MCF 10A (cell line): ENCODE measurements around the gene PBX3. TPM values are rescaled to one million over a fixed set of nuclear protein-coding genes. Genes with fewer than 3 reads are reported as not detected.

ENCODE experiments used
- BruUV-seq: library from RNA; stranded (reverse); fragments of 400-500 nt; replicated peaks from 2 replicates; lab custom pipeline; 2021; lab: Mats Ljungman, UMichigan
- CTCF ChIA-PET: fragments of 300-600 bp; sonication (Branson Sonifier 250); formaldehyde crosslinking; extraction: SDS; loops from one replicate; lab custom pipeline; 2021; ENCODE audit warnings: antibody characterized with exemption, inconsistent platforms; lab: Yijun Ruan, JAX
- POLR2A ChIA-PET: fragments of 300-600, 350-650 bp; sonication (Branson Sonifier 250); formaldehyde crosslinking; extraction: SDS; loops from one replicate; lab custom pipeline; 2020; ENCODE audit warnings: antibody characterized with exemption, inconsistent platforms; lab: Yijun Ruan, JAX
- DNase-seq: peaks from one replicate; pipeline ENCODE4 v3.0.0-alpha.2; 2018; ENCODE audit not compliant: unreplicated experiment
- H3K27ac Mint-ChIP-seq: one replicate; pipeline ENCODE4 v1.8.0; 2022; ENCODE audit warnings: mild to moderate bottlenecking, low read depth, mixed read lengths; ENCODE audit not compliant: unreplicated experiment
- H3K27me3 Mint-ChIP-seq: one replicate; pipeline ENCODE4 v1.8.0; 2022; ENCODE audit warnings: mixed read lengths; ENCODE audit not compliant: insufficient read depth, unreplicated experiment
- H3K36me3 Mint-ChIP-seq: one replicate; pipeline ENCODE4 v1.8.0; 2022; ENCODE audit warnings: mild to moderate bottlenecking, moderate library complexity, mixed read lengths; ENCODE audit not compliant: insufficient read depth, unreplicated experiment
- H3K4me1 Mint-ChIP-seq: one replicate; pipeline ENCODE4 v1.8.0; 2022; ENCODE audit warnings: mixed read lengths; ENCODE audit not compliant: insufficient read depth, unreplicated experiment
- H3K4me3 Mint-ChIP-seq: one replicate; pipeline ENCODE4 v1.8.0; 2022; ENCODE audit warnings: mild to moderate bottlenecking, moderate library complexity, mixed read lengths; ENCODE audit not compliant: unreplicated experiment
- H3K9me3 Mint-ChIP-seq: one replicate; pipeline ENCODE4 v1.8.0; 2022; ENCODE audit warnings: mixed read lengths; ENCODE audit not compliant: unreplicated experiment
- intact Hi-C: fragments of 100-400 bp; cut with micrococcal nuclease; formaldehyde crosslinking; loops from 2 replicates; pipeline ENCODE4 v1.14.1; 2022
- total RNA-seq: library from RNA; stranded (reverse); gene quantifications from 2 replicates; pipeline ENCODE4 v1.2.3, GENCODE V29; 2022
- TF ChIP-seq, protein P1 (sequence below): fragments of 200-600 bp; IDR thresholded peaks from one replicate; pipeline ENCODE4 v1.8.0; 2022; ENCODE audit warnings: antibody characterized with exemption, mild to moderate bottlenecking; ENCODE audit not compliant: unreplicated experiment

PBX3 gene
- total RNA-seq, 1 experiment from 2014 or later, result 17.5 TPM

- TF ChIP-seq, protein P1, sequence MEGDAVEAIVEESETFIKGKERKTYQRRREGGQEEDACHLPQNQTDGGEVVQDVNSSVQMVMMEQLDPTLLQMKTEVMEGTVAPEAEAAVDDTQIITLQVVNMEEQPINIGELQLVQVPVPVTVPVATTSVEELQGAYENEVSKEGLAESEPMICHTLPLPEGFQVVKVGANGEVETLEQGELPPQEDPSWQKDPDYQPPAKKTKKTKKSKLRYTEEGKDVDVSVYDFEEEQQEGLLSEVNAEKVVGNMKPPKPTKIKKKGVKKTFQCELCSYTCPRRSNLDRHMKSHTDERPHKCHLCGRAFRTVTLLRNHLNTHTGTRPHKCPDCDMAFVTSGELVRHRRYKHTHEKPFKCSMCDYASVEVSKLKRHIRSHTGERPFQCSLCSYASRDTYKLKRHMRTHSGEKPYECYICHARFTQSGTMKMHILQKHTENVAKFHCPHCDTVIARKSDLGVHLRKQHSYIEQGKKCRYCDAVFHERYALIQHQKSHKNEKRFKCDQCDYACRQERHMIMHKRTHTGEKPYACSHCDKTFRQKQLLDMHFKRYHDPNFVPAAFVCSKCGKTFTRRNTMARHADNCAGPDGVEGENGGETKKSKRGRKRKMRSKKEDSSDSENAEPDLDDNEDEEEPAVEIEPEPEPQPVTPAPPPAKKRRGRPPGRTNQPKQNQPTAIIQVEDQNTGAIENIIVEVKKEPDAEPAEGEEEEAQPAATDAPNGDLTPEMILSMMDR, result no peak
- Mint-ChIP-seq H3K36me3 (no peaks in the 10 kb centered on the region), H3K27me3 (peaks cover 7% of the 10 kb centered on the region), H3K4me1 (peaks cover 5% of the 10 kb centered on the region), H3K4me3 (no peak overlapping the region), H3K9me3 (peaks cover 9% of the 10 kb centered on the region), H3K27ac (no peak overlapping the region)
- ChIA-PET POLR2A (no interaction called here), CTCF (interaction anchor here (0.5 kb wide), 1 partner anchor 9 kb away, joined by 3 read pairs; no protein-coding TSS in a partner anchor)
- BruUV-seq, result no TSS peak
- no peak for DNase-seq
- intact Hi-C loops, result no loop called here
Observed at GRCh38 chr9:125987420-125987819, 240.2 kb downstream of the PBX3 start.

DNA sequence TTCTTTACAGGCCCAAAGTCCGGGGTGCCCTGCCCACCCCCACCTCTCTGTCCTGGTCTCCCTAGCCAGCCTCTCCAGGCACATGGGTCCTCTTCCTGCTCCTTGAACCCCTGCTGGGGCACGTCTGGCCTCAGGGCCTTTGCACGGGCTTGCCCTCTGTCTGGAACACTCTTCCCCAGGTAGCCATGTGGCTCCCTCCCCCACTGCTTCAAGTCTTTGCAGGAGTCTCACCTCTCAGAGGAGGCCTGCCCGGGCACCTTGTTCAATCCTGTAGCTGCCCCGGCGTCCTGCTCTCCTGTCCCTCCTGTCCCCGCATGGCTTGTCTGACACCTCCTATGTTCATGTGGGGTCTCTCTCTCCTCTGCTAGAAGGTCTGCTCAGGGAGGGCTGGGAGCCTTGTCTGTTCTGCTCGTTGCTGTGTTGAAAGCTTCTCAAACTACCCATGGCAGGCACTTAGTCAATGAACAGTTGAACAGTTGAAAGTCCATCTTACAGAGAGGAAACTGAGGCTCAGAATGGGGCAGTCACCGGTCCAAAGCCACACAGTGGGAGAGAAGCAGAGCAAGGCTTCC, 241.4 kb downstream of the PBX3 start:
- no peak for DNase-seq
- TF ChIP-seq, protein P1, result no peak
- BruUV-seq, result no TSS peak

DNA sequence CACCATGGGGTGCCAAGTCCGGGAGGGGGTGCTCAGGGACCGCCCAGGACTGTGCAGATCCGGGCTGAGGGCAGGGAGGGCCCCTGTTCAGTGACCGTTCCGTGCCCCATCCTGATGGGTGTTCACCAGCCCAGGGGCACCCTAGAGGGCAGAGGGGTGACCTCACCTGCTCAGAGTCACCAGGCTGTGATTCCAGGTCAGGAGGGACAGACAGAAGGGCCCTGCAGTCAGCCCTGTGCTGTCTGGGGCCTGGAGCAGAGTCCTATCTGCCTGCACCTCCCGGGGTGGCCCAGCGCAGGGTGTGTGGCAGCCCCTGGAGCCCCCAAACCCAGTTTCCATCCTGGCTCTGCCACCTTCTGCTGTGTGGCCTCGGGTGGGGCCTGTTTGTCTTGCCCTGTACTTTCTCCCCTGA, 241.9 kb downstream of the PBX3 start:
- peaks cover 7% of the 10 kb centered on the region for H3K27me3 Mint-ChIP-seq
- CTCF ChIA-PET, result interaction anchor here (0.6 to 0.7 kb wide), 2 partner anchors 450 to 583 kb away, joined by 3 read pairs; no protein-coding TSS in a partner anchor
- TF ChIP-seq, protein P1, result no peak
- POLR2A ChIA-PET, result no interaction called here
- H3K36me3 Mint-ChIP-seq, result no peaks in the 10 kb centered on the region
- no peak overlapping the region for H3K27ac Mint-ChIP-seq
- intact Hi-C loops, result no loop called here
- peaks cover 5% of the 10 kb centered on the region for H3K4me1 Mint-ChIP-seq
- DNase-seq, result no peak
- no peak overlapping the region for H3K4me3 Mint-ChIP-seq
- BruUV-seq, result no TSS peak
- peaks cover 9% of the 10 kb centered on the region for H3K9me3 Mint-ChIP-seq

More for the DNA sequence above, 241.4 kb downstream of the PBX3 start:
- Mint-ChIP-seq H3K4me1 (peaks cover 5% of the 10 kb centered on the region), H3K27ac (no peak overlapping the region), H3K9me3 (peaks cover 9% of the 10 kb centered on the region), H3K27me3 (peaks cover 7% of the 10 kb centered on the region), H3K4me3 (no peak overlapping the region), H3K36me3 (no peaks in the 10 kb centered on the region)
- CTCF ChIA-PET, result interaction anchor here (0.7 kb wide), 1 partner anchor 582 kb away, joined by 3 read pairs; no protein-coding TSS in a partner anchor
- intact Hi-C loops, result no loop called here
- POLR2A ChIA-PET, result interaction anchor here (0.6 kb wide), 1 partner anchor 9 kb away, joined by 3 read pairs; no protein-coding TSS in a partner anchor

- Mint-ChIP-seq H3K27ac (no peak overlapping the region), H3K4me1 (peaks cover 5% of the 10 kb centered on the region), H3K27me3 (peaks cover 5% of the 10 kb centered on the region), H3K36me3 (no peaks in the 10 kb centered on the region), H3K4me3 (no peak overlapping the region), H3K9me3 (peaks cover 9% of the 10 kb centered on the region)
- no TSS peak for BruUV-seq
- intact Hi-C loops, result no loop called here
- TF ChIP-seq, protein P1, result no peak
- POLR2A ChIA-PET, result no interaction called here
- DNase-seq, result no peak
- CTCF ChIA-PET, result interaction anchor here (0.6 to 0.7 kb wide), 3 partner anchors 27 to 553 kb away, joined by 3 to 4 read pairs (median 3); no protein-coding TSS in a partner anchor
Observed at GRCh38 chr9:125989524-125990180, 242.5 kb downstream of the PBX3 start.
